HUES64 (cell line): ENCODE data around the gene MICAL3.

Source experiments
- H3K27ac ChIP-seq: 2 replicates; pipeline ENCODE4 v1.7.0; 2013; ENCODE audit warnings: low read depth, low read length, inconsistent platforms
- H3K27me3 ChIP-seq: 2 replicates; pipeline ENCODE4 v1.6.1; 2013; ENCODE audit warnings: mild to moderate bottlenecking, low read length; ENCODE audit not compliant: insufficient read depth
- H3K36me3 ChIP-seq: 2 replicates; pipeline ENCODE4 v1.6.1; 2013; ENCODE audit warnings: mild to moderate bottlenecking, low read length; ENCODE audit not compliant: insufficient read depth
- H3K4me1 ChIP-seq: 2 replicates; pipeline ENCODE4 v1.6.1; 2013; ENCODE audit warnings: mild to moderate bottlenecking, low read length, moderate library complexity; ENCODE audit not compliant: insufficient read depth
- H3K4me3 ChIP-seq: 2 replicates; pipeline ENCODE4 v1.5.1; 2013; ENCODE audit warnings: mild to moderate bottlenecking, low read length, moderate library complexity
- H3K9ac ChIP-seq: 2 replicates; pipeline ENCODE4 v1.6.1; 2013; ENCODE audit warnings: mild to moderate bottlenecking, low read depth, low read length
- H3K9me3 ChIP-seq: 2 replicates; pipeline ENCODE4 v1.6.1; 2013; ENCODE audit warnings: low read depth, low read length; ENCODE audit not compliant: insufficient read depth
- WGBS: fragments of 150-250, 120-280 bp; methylation state at CpG from one replicate; pipeline ENCODE4 v1.1.7; 2013; ENCODE audit warnings: missing lambda C conversion rate; 5-methylcytosine and 5-hydroxymethylcytosine counted together

The MICAL3 gene

GRCh38 chr22:17789379-17790200, 234.8 kb downstream of the MICAL3 start:
- WGBS = 93% methylated on average over 27 of the region's 27 CpGs
- Histone ChIP-seq H3K9me3 (no peaks in the 10 kb centered on the region), H3K4me1 (peaks cover 8% of the 10 kb centered on the region; the same call in 1 of the 2 replicates), H3K36me3 (no peaks in the 10 kb centered on the region), H3K9ac (no peak overlapping the region), H3K4me3 (no peak overlapping the region), H3K27ac (no peak overlapping the region), H3K27me3 (no peaks in the 10 kb centered on the region)

- no peaks in the 10 kb centered on the region for H3K27me3 ChIP-seq
- no peak overlapping the region for H3K9ac ChIP-seq
- no peaks in the 10 kb centered on the region for H3K9me3 ChIP-seq
- peaks cover 8% of the 10 kb centered on the region; the same call in 1 of the 2 replicates for H3K4me1 ChIP-seq
- H3K4me3 ChIP-seq = no peak overlapping the region
- H3K27ac ChIP-seq = no peak overlapping the region
- no peaks in the 10 kb centered on the region for H3K36me3 ChIP-seq
- WGBS = 95% methylated on average over 31 of the region's 32 CpGs
Measured at GRCh38 chr22:17788528-17789378, 235.6 kb downstream of the MICAL3 start.

DNA sequence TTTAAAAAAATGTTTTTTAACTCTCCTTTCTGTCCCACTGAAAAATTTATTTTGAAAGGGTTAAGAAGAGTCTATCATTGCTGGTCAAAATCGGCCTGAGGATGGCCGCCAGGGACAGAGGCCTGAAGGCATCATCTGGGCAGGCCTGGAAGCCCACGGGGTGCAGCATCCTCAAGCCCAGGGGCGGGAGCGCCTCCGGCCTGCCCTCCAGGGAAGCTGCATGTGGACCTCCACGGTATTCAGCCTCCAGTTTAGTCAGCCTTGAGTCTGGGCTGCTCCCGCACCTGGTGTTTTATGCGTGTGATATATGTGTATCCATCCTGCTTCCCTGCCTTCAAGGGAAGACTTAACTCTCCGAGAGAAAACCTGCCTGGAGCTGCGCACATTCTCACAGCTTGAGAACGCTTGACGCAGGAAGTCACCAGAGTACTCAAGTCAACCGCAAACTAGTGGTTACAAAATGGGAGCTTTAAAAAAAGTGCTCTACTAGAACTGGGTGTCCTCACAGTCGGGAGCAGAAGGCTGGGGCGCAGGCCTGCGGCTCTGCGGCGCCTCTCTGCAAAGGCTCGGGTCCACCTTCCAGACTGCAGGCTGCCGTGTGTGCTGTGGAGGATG, 236.5 kb downstream of the MICAL3 start:
- Histone ChIP-seq H3K27me3 (no peaks in the 10 kb centered on the region), H3K4me3 (no peak overlapping the region), H3K36me3 (no peaks in the 10 kb centered on the region), H3K27ac (no peak overlapping the region), H3K9me3 (no peaks in the 10 kb centered on the region), H3K4me1 (peaks cover 8% of the 10 kb centered on the region; the same call in 1 of the 2 replicates), H3K9ac (no peak overlapping the region)
- WGBS = 96% methylated on average over 21 of the region's 21 CpGs

DNA sequence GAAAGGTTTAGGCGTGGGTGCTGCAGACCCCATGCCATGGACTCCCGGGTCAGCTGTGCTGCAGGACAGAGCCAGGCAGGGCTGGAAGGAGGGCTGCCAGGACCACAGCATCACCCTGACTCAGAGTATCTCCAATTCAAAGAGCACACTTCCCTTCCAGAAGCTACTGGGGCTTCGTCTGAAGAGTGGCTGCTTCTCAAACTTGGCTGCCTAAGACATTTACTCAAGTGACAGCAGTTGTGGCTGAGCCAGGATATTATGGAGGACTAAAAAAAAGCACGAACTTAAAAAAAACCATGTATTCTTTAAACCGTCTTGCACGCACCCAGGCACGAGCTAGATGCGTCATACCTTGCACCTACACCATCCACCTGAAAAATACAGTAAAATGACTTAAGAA, 237.1 kb downstream of the MICAL3 start:
- Histone ChIP-seq H3K9me3 (no peaks in the 10 kb centered on the region), H3K27me3 (no peaks in the 10 kb centered on the region), H3K27ac (no peak overlapping the region), H3K4me3 (no peak overlapping the region), H3K9ac (no peak overlapping the region), H3K4me1 (peaks cover 8% of the 10 kb centered on the region; the same call in 1 of the 2 replicates), H3K36me3 (no peaks in the 10 kb centered on the region)
- WGBS = 90% methylated on average over 8 of the region's 8 CpGs

DNA sequence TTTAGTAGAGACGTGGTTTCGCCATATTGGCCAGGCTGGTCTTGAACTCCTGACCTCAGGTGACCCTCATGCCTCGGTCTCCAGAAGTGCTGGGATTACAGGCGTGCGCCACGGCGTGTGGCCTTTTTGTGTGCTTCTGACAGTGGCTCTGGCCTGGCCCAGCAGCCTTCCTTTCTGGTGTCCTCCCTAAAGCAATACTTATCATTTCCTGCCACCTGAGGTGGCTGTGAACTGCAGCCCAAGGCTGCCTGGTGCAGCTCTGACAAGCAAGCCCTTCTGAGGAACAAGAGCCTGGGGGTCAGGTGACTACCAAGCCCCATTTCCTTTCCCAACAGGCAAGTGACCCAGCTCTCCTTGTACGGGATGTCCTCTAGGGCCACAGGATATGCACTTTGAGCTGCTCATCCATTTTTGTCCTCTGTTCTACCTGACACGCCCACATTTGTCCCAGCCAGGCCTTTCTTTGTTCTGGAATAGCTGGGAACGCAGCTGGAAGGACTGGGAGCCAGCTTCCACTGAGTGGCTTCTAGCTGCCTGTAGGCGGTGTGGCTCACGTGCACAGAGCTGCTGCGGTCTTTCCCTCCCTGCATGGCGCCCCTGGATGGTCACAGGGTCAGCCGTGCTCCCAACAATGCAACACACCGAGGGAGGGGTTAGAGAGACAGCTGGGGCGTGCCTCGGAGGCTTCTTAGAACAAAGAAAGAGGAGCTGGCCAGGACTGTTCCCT, 237.8 kb downstream of the MICAL3 start:
- H3K27me3 ChIP-seq = no peaks in the 10 kb centered on the region
- H3K27ac ChIP-seq = no peak overlapping the region
- WGBS = 71% methylated on average over 18 of the region's 18 CpGs
- no peak overlapping the region for H3K4me3 ChIP-seq
- H3K9me3 ChIP-seq = no peaks in the 10 kb centered on the region
- H3K9ac ChIP-seq = no peak overlapping the region
- H3K4me1 ChIP-seq = peaks cover 8% of the 10 kb centered on the region; the same call in 1 of the 2 replicates
- no peaks in the 10 kb centered on the region for H3K36me3 ChIP-seq

GRCh38 chr22:17785185-17786184, 238.9 kb downstream of the MICAL3 start:
- H3K27ac ChIP-seq = no peak overlapping the region
- H3K4me1 ChIP-seq = peaks cover 8% of the 10 kb centered on the region; the same call in 1 of the 2 replicates
- no peaks in the 10 kb centered on the region for H3K27me3 ChIP-seq
- H3K36me3 ChIP-seq = no peaks in the 10 kb centered on the region
- WGBS = 88% methylated on average over 37 of the region's 37 CpGs
- H3K9ac ChIP-seq = no peak overlapping the region
- H3K9me3 ChIP-seq = no peaks in the 10 kb centered on the region
- H3K4me3 ChIP-seq = no peak overlapping the region

DNA sequence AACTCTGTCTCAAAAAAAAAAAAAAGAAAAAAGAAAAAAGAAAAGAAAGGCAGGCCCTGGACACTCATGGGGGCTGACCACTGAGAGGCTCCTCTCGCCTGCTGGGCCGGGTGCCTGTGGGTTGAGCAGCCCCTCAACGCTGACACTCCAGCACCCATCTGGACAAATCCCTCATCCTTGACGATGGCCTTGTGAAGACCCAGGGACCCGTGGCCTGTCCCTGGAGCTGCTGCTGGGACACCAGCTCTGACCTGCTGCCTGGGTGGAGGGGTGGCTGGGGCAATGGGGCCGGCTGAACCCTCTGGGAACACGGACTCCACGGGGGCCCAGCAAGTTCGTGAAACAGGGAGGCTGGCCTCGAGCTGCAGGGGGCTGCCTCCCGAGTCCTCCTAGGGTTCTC, 239.6 kb downstream of the MICAL3 start:
- no peak overlapping the region for H3K27ac ChIP-seq
- H3K4me3 ChIP-seq = no peak overlapping the region
- 94% methylated on average over 11 of the region's 11 CpGs for WGBS
- no peaks in the 10 kb centered on the region for H3K27me3 ChIP-seq
- no peaks in the 10 kb centered on the region for H3K9me3 ChIP-seq
- no peaks in the 10 kb centered on the region for H3K36me3 ChIP-seq
- no peak overlapping the region for H3K9ac ChIP-seq
- peaks cover 8% of the 10 kb centered on the region; the same call in 1 of the 2 replicates for H3K4me1 ChIP-seq

GRCh38 chr22:17783773-17784480, 240.4 kb downstream of the MICAL3 start:
- no peak overlapping the region for H3K4me3 ChIP-seq
- WGBS = 86% methylated on average over 16 of the region's 18 CpGs
- no peaks in the 10 kb centered on the region for H3K9me3 ChIP-seq
- no peaks in the 10 kb centered on the region for H3K36me3 ChIP-seq
- peaks cover 8% of the 10 kb centered on the region; the same call in 1 of the 2 replicates for H3K4me1 ChIP-seq
- no peak overlapping the region for H3K9ac ChIP-seq
- no peaks in the 10 kb centered on the region for H3K27me3 ChIP-seq
- no peak overlapping the region for H3K27ac ChIP-seq

- Histone ChIP-seq H3K4me3 (no peak overlapping the region), H3K27me3 (no peaks in the 10 kb centered on the region), H3K27ac (no peak overlapping the region), H3K36me3 (no peaks in the 10 kb centered on the region), H3K9ac (no peak overlapping the region), H3K9me3 (no peaks in the 10 kb centered on the region), H3K4me1 (peaks cover 8% of the 10 kb centered on the region; the same call in 1 of the 2 replicates)
- WGBS = 90% methylated on average over 9 of the region's 9 CpGs
Measured at GRCh38 chr22:17783312-17783711, 241.0 kb downstream of the MICAL3 start.
